HEK293 (cell line): ENCODE results near the gene SH2D2A.

Experiments used
- CTCF ChIA-PET: fragments of 350-600 bp; formaldehyde crosslinking; extraction: SDS; loops from one replicate; lab custom pipeline; 2021; ENCODE audit warnings: antibody characterized with exemption; lab: Yijun Ruan, JAX
- POLR2A ChIA-PET: fragments of 300-600 bp; formaldehyde crosslinking; extraction: SDS; loops from one replicate; lab custom pipeline; 2020; ENCODE audit warnings: antibody characterized with exemption, inconsistent platforms; lab: Yijun Ruan, JAX
- H3K27ac ChIP-seq: fragments of 200-500 bp; sonication (Bioruptor generic); 2 replicates; pipeline ENCODE4 v1.5.1; 2014; ENCODE audit warnings: low read depth, low read length, control low read depth, inconsistent platforms; ENCODE audit errors: extremely low read depth
- H3K36me3 ChIP-seq, 2 experiments: fragments of 200-500 bp in 1 of 2; sonication (Bioruptor generic) in 1 of 2; 1 replicate in 1 of 2; 2 replicates in 1 of 2; pipeline ENCODE4 v1.5.1; 2014 to 2017; ENCODE audit warnings: inconsistent platforms in 2 of 2, low read length in 2 of 2; ENCODE audit not compliant: control insufficient read depth in 2 of 2, insufficient read depth in 1 of 2
- H3K4me1 ChIP-seq: fragments of 200-500 bp; sonication (Bioruptor generic); 2 replicates; pipeline ENCODE4 v1.5.1; 2014; ENCODE audit warnings: mild to moderate bottlenecking, low read length, inconsistent platforms; ENCODE audit not compliant: control insufficient read depth, insufficient read depth
- H3K4me3 ChIP-seq: 2 replicates; pipeline ENCODE4 v1.5.1; 2011; ENCODE audit warnings: low read depth, mild to moderate bottlenecking, control low read depth, low read length, moderate library complexity
- H3K9me3 ChIP-seq: fragments of 200-500 bp; sonication (Bioruptor generic); 2 replicates; pipeline ENCODE4 v1.5.1; 2014; ENCODE audit warnings: low read depth, low read length, inconsistent platforms; ENCODE audit not compliant: control insufficient read depth, insufficient read depth
- HOXC10 ChIP-seq: sonication (generic); formaldehyde crosslinking; IDR thresholded peaks from 2 replicates; pipeline ENCODE4 v1.8.1; 2023; ENCODE audit warnings: mild to moderate bottlenecking, missing genetic modification reagents
- KLF16 ChIP-seq: fragments of 450-650 bp; formaldehyde crosslinking; IDR thresholded peaks from 2 replicates; pipeline ENCODE4 v1.5.1; 2017; ENCODE audit warnings: missing biosample characterization, missing genetic modification characterization
- KLF9 ChIP-seq: fragments of 450-650 bp; formaldehyde crosslinking; IDR thresholded peaks from 2 replicates; pipeline ENCODE4 v1.5.1; 2016; ENCODE audit warnings: missing biosample characterization, missing genetic modification characterization, low read depth
- MZF1 ChIP-seq: fragments of 450-650 bp; formaldehyde crosslinking; IDR thresholded peaks from 2 replicates; pipeline ENCODE4 v1.5.1; 2017; ENCODE audit warnings: missing biosample characterization, missing genetic modification characterization, borderline replicate concordance
- OSR2 ChIP-seq: fragments of 450-650 bp; formaldehyde crosslinking; IDR thresholded peaks from 2 replicates; pipeline ENCODE4 v1.5.1; 2016; ENCODE audit warnings: missing biosample characterization, missing genetic modification characterization
- ZBTB49 ChIP-seq: fragments of 450-650 bp; formaldehyde crosslinking; IDR thresholded peaks from 2 replicates; pipeline ENCODE4 v1.5.1; 2016; ENCODE audit warnings: missing biosample characterization, missing genetic modification characterization, low read depth
- ZFP3 ChIP-seq: fragments of 450-650 bp; formaldehyde crosslinking; IDR thresholded peaks from 2 replicates; pipeline ENCODE4 v1.5.1; 2016; ENCODE audit warnings: low read depth, missing biosample characterization, missing genetic modification characterization
- ZNF10 ChIP-seq: fragments of 450-650 bp; formaldehyde crosslinking; IDR thresholded peaks from 2 replicates; pipeline ENCODE4 v1.5.1; 2017; ENCODE audit warnings: missing biosample characterization, missing genetic modification characterization
- ZNF16 ChIP-seq: fragments of 450-650 bp; formaldehyde crosslinking; IDR thresholded peaks from 2 replicates; pipeline ENCODE4 v1.5.1; 2016; ENCODE audit warnings: low read depth, missing biosample characterization, missing genetic modification characterization
- ZNF24 ChIP-seq: fragments of 450-650 bp; formaldehyde crosslinking; IDR thresholded peaks from 2 replicates; pipeline ENCODE4 v1.5.1; 2016; ENCODE audit warnings: missing biosample characterization, missing genetic modification characterization
- ZNF248 ChIP-seq: fragments of 450-650 bp; formaldehyde crosslinking; IDR thresholded peaks from 2 replicates; pipeline ENCODE4 v1.5.1; 2017; ENCODE audit warnings: missing biosample characterization, missing genetic modification characterization
- ZNF366 ChIP-seq: fragments of 450-650 bp; formaldehyde crosslinking; conservative IDR thresholded peaks from 2 replicates; pipeline ENCODE4 v1.5.1; 2016; ENCODE audit warnings: missing biosample characterization, missing genetic modification characterization
- ZNF548 ChIP-seq: fragments of 450-650 bp; formaldehyde crosslinking; IDR thresholded peaks from 2 replicates; pipeline ENCODE4 v1.5.1; 2016; ENCODE audit warnings: missing biosample characterization, missing genetic modification characterization
- ZNF596 ChIP-seq: fragments of 450-650 bp; IDR thresholded peaks from 2 replicates; pipeline ENCODE4 v1.5.0; 2018; ENCODE audit warnings: missing biosample characterization, mild to moderate bottlenecking, missing genetic modification characterization, moderate library complexity
- ZNF629 ChIP-seq: fragments of 450-650 bp; formaldehyde crosslinking; IDR thresholded peaks from 2 replicates; pipeline ENCODE4 v1.5.1; 2017; ENCODE audit warnings: missing biosample characterization, missing genetic modification characterization
- ZNF639 ChIP-seq: fragments of 450-650 bp; formaldehyde crosslinking; IDR thresholded peaks from 2 replicates; pipeline ENCODE4 v1.5.1; 2016; ENCODE audit warnings: missing biosample characterization, missing genetic modification characterization
- ZNF707 ChIP-seq: fragments of 450-650 bp; formaldehyde crosslinking; IDR thresholded peaks from 2 replicates; pipeline ENCODE4 v1.5.1; 2016; ENCODE audit warnings: missing biosample characterization, missing genetic modification characterization
- ZSCAN30 ChIP-seq: fragments of 450-650 bp; IDR thresholded peaks from 2 replicates; pipeline ENCODE4 v1.5.1; 2018; ENCODE audit warnings: missing biosample characterization, mild to moderate bottlenecking, missing genetic modification characterization, moderate library complexity
- TF ChIP-seq, protein P1 (sequence below): fragments of 450-650 bp; formaldehyde crosslinking; IDR thresholded peaks from 2 replicates; pipeline ENCODE4 v1.5.1; 2016; ENCODE audit warnings: missing biosample characterization, missing genetic modification characterization
- TF ChIP-seq, protein P2 (sequence below): fragments of 450-650 bp; formaldehyde crosslinking; conservative IDR thresholded peaks from 2 replicates; pipeline ENCODE4 v1.5.1; 2016; ENCODE audit warnings: low read depth, missing biosample characterization, missing genetic modification characterization
- TF ChIP-seq, protein P3 (sequence below): fragments of 450-650 bp; formaldehyde crosslinking; IDR thresholded peaks from 2 replicates; pipeline ENCODE4 v1.5.1; 2016; ENCODE audit warnings: missing biosample characterization, missing genetic modification characterization, borderline replicate concordance
- TF ChIP-seq, protein P4 (sequence below): fragments of 450-650 bp; formaldehyde crosslinking; IDR thresholded peaks from 2 replicates; pipeline ENCODE4 v1.5.1; 2016; ENCODE audit warnings: missing biosample characterization, missing genetic modification characterization

SH2D2A gene

GRCh38 chr1:156860628-156861423 is 44.2 kb upstream of the SH2D2A start, which contains the start of gene NTRK1:
NTRK1 (plus strand) TSS chr1:156860865; CDS start chr1:156860935, 70 bp downstream.
- CTCF ChIA-PET = interaction anchor here (0.6 to 7.6 kb wide), 41 partner anchors 10 to 295 kb away, joined by 3 to 129 read pairs (median 6); partner anchors contain the start of genes ISG20L2, METTL25B and PRCC
- Histone ChIP-seq H3K4me1 (peaks cover 2% of the 10 kb centered on the region; the same call in 1 of the 2 replicates), H3K36me3 (no peaks in the 10 kb centered on the region), H3K27ac (no peak within 1 kb of the TSS), H3K9me3 (no peaks in the 10 kb centered on the region), H3K4me3 (peak within 1 kb of the TSS; percentile 35)
- POLR2A ChIA-PET = interaction anchor here (0.9 to 2.2 kb wide), 7 partner anchors 18 to 171 kb away, joined by 3 to 14 read pairs (median 4); partner anchors contain the start of genes ISG20L2, METTL25B and PRCC
- TF ChIP-seq MZF1 (tag by site-specific recombination) (no peak), KLF9 (no peak), ZNF548 (tag by site-specific recombination) (no peak), ZBTB49 (no peak), ZSCAN30 (peak; percentile 43; the same call in 1 of the 2 replicates), ZNF10 (no peak), ZNF366 (tag by site-specific recombination) (no peak), ZNF629 (tag by site-specific recombination) (no peak), KLF16 (tag by site-specific recombination) (no peak), ZNF248 (tag by site-specific recombination) (no peak), HOXC10 (CRISPR knock-in tag) (no peak), OSR2 (no peak), ZNF707 (tag by site-specific recombination) (no peak), ZNF639 (tag by site-specific recombination) (no peak), ZNF24 (tag by site-specific recombination) (0 out of 2 replicates have a peak, but pooled peaks have one; percentile 7), ZNF596 (tag by site-specific recombination) (0 out of 2 replicates have a peak, but pooled peaks have one; percentile 36), ZNF16 (tag by site-specific recombination) (no peak), ZFP3 (no peak)
- TF ChIP-seq, protein P1, sequence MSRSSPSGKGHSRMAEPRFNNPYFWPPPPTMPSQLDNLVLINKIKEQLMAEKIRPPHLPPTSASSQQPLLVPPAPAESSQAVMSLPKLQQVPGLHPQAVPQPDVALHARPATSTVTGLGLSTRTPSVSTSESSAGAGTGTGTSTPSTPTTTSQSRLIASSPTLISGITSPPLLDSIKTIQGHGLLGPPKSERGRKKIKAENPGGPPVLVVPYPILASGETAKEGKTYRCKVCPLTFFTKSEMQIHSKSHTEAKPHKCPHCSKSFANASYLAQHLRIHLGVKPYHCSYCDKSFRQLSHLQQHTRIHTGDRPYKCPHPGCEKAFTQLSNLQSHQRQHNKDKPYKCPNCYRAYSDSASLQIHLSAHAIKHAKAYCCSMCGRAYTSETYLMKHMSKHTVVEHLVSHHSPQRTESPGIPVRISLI (tag by site-specific recombination) = no peak
- TF ChIP-seq, protein P2, sequence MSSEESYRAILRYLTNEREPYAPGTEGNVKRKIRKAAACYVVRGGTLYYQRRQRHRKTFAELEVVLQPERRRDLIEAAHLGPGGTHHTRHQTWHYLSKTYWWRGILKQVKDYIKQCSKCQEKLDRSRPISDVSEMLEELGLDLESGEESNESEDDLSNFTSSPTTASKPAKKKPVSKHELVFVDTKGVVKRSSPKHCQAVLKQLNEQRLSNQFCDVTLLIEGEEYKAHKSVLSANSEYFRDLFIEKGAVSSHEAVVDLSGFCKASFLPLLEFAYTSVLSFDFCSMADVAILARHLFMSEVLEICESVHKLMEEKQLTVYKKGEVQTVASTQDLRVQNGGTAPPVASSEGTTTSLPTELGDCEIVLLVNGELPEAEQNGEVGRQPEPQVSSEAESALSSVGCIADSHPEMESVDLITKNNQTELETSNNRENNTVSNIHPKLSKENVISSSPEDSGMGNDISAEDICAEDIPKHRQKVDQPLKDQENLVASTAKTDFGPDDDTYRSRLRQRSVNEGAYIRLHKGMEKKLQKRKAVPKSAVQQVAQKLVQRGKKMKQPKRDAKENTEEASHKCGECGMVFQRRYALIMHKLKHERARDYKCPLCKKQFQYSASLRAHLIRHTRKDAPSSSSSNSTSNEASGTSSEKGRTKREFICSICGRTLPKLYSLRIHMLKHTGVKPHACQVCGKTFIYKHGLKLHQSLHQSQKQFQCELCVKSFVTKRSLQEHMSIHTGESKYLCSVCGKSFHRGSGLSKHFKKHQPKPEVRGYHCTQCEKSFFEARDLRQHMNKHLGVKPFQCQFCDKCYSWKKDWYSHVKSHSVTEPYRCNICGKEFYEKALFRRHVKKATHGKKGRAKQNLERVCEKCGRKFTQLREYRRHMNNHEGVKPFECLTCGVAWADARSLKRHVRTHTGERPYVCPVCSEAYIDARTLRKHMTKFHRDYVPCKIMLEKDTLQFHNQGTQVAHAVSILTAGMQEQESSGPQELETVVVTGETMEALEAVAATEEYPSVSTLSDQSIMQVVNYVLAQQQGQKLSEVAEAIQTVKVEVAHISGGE (tag by site-specific recombination) = no peak
- TF ChIP-seq, protein P3, sequence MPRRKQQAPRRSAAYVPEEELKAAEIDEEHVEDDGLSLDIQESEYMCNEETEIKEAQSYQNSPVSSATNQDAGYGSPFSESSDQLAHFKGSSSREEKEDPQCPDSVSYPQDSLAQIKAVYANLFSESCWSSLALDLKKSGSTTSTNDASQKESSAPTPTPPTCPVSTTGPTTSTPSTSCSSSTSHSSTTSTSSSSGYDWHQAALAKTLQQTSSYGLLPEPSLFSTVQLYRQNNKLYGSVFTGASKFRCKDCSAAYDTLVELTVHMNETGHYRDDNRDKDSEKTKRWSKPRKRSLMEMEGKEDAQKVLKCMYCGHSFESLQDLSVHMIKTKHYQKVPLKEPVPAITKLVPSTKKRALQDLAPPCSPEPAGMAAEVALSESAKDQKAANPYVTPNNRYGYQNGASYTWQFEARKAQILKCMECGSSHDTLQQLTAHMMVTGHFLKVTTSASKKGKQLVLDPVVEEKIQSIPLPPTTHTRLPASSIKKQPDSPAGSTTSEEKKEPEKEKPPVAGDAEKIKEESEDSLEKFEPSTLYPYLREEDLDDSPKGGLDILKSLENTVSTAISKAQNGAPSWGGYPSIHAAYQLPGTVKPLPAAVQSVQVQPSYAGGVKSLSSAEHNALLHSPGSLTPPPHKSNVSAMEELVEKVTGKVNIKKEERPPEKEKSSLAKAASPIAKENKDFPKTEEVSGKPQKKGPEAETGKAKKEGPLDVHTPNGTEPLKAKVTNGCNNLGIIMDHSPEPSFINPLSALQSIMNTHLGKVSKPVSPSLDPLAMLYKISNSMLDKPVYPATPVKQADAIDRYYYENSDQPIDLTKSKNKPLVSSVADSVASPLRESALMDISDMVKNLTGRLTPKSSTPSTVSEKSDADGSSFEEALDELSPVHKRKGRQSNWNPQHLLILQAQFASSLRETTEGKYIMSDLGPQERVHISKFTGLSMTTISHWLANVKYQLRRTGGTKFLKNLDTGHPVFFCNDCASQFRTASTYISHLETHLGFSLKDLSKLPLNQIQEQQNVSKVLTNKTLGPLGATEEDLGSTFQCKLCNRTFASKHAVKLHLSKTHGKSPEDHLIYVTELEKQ (tag by site-specific recombination) = no peak
- TF ChIP-seq, protein P4, sequence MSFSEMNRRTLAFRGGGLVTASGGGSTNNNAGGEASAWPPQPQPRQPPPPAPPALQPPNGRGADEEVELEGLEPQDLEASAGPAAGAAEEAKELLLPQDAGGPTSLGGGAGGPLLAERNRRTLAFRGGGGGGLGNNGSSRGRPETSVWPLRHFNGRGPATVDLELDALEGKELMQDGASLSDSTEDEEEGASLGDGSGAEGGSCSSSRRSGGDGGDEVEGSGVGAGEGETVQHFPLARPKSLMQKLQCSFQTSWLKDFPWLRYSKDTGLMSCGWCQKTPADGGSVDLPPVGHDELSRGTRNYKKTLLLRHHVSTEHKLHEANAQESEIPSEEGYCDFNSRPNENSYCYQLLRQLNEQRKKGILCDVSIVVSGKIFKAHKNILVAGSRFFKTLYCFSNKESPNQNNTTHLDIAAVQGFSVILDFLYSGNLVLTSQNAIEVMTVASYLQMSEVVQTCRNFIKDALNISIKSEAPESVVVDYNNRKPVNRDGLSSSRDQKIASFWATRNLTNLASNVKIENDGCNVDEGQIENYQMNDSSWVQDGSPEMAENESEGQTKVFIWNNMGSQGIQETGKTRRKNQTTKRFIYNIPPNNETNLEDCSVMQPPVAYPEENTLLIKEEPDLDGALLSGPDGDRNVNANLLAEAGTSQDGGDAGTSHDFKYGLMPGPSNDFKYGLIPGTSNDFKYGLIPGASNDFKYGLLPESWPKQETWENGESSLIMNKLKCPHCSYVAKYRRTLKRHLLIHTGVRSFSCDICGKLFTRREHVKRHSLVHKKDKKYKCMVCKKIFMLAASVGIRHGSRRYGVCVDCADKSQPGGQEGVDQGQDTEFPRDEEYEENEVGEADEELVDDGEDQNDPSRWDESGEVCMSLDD (tag by site-specific recombination) = no peak
